Measurements from ENCODE around the gene CNTFR.
"Not testable (repeated sequence)": the region's sequence is repeated elsewhere in the genome, so short reads cannot be mapped to it uniquely, and the experiment has no call there.

Gene CNTFR

DNA sequence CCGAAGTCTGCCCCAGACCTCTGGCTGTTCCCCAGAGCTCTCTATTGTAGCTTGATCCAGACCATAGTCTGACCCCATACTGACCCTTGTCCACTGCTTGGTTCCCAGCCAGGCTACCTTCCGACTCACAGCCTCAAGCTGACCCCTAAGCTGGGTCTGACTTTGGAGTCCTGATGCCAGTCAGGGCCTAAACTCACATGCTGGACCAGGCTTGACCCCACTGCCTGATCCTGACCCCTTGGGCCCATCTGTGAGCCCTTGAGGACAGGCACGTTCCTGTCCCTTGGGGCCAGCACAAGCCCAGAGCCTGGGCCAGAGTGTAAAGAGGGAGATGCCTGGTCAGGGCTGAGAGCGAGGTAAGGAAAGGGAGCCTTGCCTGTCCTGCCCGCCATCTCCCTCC, 34.0 kb downstream of the CNTFR start:
- in situ Hi-C loops (cut with MboI; ENCODE audit: low sequenced_read_pairs), result no loop called here

DNA sequence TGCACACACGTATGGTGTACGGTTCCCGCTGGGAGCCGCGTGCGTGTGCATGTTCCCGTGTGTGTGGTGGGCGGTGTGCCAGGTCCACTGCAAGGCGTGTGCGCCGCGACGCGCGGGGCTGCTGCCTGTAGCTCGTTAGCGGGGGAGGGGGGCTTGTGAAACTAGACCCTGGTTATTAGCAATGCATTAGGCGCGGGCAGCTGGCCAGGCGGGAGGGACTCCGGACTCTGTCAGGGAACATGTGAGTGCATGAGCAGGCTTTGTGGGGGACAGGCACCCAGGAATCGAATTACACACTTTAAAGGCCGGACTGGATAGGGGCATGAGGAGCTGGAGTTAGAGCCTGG, 34.5 kb downstream of the CNTFR start:
- in situ Hi-C loops (cut with MboI; ENCODE audit: low sequenced_read_pairs), result no loop called here

DNA sequence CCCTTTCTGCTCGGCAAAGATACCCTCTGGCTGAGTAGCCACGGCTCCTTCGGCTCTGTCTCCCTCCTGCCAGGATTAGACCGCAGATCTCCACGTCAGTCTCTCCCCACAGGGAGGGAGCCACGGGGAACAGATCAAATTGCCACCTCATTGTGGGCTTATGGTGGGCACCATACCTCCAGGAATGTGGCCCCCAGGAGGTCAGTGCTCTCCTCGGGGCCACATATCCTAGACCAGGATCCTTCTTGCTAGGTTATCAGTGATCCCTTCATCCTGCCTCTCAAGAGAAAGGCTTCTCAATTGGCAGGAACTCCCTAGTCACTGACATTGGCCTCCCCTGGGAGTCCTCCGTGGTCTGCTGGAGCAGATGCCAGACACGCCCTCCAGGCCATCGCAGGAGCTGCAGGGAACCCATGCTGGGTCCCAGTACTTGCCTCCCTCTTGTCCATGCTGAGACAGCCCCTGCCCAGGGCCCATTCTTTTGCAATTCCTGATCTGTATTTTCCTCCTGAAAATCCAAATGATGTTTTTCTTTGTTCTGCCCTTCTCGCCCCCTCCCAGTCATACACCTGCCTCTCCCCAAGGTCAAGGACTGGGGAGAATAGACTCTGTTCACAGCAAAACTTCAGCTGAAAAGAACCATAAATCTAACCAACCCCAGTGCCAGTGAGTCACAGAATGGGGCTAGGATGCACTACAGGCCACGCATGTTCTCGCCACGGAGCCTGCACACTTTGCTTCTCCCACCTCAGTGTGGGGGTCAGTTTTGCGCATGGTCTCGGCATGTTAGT, 35.1 kb downstream of the CNTFR start:
- in situ Hi-C loops (cut with MboI; ENCODE audit: low sequenced_read_pairs), result no loop called here

DNA sequence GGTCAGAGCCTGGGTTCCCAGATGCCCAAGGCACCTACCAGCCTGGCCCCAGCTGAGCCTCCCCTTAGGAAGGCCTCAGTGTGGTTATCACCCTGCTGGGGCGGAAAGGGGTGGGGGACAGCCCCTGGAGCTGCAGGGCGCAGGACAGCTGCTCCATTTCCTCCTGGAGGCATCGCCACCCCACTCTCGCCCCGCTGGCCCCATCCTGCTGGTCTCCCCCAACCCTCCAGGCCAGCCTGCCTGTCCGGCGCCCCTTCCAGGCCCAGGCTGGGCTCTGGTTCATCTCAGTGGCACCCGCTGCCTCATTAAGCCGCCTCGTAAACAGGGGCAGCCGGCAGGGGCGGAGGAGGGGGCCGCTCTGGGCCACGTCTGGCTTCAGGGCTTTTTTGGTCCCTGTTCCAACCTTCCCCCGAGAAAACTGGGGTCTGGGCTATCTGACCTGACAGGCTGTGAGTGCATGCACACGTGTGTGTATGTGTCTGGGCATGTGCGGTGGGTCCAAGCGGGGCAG, 36.0 kb downstream of the CNTFR start:
- in situ Hi-C loops (cut with MboI; ENCODE audit: low sequenced_read_pairs), result no loop called here

DNA sequence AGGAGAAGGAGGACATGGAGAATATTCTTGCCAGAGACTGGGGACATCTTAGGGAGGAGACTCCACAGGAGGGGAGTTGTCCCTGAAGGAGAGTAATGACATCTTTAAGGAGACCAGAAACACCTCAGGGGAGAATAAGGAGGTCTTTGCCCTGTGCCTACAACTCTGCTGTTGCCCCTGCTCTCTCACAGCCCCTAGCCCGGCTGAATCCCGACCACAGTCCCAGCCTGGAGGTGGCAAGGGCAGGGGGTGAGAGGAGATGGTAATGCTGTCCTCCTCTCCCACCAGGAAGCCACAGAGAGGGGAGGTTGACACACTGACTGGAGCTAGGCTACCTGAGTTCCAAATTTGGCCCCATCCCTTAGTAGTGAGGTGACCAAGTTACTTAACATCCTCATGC, 36.5 kb downstream of the CNTFR start:
- in situ Hi-C loops (cut with MboI; ENCODE audit: low sequenced_read_pairs), result no loop called here

DNA sequence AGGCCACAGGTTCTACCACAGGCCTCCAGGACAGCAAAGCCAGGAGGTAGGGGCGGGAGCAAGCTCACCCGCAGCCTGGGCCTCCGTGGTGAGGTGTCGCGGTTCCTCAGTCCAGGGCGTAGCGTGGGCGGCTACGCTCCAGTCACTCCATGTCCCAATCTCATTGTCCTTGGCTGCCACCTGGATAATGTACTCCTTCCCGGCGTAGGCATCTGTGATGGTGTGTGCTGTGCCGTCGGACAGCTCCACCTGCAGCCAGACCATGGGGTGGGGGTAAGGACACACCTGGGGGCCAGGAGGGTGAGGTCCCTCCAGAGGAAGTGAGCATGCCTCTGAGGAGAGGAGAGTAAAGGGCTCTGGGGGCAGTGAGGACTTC, 36.9 kb downstream of the CNTFR start:
- in situ Hi-C loops (cut with MboI; ENCODE audit: low sequenced_read_pairs), result no loop called here

DNA sequence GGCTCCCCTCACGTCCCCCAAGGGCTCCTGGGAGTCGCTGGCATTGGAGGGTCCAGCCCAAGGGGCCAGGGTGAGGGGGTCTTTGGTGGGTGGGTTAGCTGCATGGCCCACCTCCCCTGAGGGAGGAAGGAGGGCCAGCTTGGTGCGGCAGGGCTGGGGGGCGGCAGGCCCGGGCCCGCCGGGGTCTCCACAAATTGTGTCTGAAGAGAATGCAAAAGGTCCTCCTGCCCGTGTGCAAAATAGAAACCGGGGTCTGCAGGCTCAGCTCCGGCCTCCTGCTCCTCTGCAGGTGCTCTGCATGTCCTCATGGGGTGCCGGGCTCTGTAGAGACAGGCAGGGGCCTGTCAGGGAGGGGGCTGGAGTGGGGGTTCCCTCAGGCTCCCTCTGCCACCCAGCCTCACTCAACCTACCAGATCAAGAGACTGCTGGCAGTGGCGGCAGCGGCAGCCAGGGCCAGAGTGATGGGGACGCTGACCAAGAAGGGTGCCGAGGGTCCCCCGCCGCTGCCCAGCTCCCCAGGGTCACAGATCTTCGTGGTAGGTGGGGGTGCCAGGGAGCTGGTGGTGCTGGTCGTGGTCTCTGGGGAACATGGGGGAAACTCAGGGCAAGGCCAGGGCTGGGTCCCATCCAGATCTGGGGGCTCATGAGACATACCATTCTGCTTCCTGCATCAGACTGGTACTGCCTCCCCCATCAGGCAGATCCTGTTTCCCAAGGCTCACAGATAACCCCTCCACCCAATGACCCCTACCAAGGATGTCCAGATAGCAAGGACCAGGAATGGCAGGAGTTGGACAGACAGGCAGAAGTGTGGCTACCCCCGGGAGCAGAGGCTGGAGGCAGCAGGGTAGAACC, 37.5 kb downstream of the CNTFR start:
- in situ Hi-C loops (cut with MboI; ENCODE audit: low sequenced_read_pairs), result no loop called here

DNA sequence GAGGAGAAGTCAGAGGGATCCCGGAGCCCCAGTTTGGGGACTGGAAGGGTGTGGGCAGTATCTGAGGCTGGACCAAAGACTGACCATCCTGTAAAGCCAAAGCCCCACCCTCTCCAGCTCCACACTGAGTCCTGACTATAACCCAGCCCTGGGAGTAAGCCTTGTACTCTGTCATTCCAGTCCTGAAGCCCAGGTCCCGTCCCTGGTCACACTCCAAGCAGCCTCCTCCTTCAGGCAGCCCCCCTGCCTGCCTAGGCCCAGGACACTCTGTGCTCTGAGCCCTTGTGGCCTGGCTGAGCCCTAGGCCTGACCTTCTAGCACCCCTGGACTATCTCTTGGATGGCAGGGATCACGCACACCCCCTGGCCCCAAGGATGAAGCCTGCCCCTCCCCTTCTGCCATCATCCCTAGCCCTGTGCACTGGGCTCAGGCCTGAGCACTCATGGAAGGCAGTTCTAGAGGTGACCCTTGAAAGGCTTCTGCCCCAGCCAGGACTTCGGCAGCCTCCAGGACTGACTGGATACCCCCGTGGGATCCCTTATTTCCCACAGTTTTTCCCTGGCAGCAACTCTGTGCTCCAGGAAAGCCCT, 38.7 kb downstream of the CNTFR start:
- in situ Hi-C loops (cut with MboI; ENCODE audit: low sequenced_read_pairs), result no loop called here

DNA sequence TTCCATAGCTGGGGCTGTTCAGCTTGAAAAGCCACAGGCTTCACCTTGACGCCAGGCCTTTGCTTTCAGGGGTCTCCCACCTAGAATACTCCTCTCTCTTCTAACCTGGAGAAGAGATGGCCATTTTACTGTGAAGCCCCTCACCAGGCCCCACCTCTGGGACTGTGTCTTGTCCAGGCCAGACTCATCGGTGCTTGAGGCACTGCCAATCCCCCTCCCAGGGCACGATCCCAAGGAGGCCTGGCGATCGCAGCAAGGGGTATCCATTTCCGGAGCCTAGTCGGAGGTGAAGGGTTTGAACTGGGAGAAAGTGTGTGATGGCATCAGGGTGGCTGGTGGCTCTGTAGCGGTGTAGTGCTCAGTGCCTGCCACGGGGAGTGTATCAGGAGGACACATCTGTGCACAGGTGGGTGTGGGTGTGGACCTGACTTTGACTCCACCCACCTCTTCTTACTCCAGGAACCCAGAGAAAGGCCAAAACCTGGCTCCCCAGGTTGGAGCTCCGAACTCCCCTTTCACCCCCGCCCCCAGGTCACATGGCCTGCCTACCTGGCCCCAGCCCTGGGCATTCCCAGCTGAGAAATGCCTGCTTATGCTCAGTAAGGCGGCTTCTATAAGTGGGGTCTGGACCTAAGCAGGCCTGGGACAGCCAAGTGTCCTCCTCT, 39.4 kb downstream of the CNTFR start:
- in situ Hi-C loops (cut with MboI; ENCODE audit: low sequenced_read_pairs), result no loop called here

DNA sequence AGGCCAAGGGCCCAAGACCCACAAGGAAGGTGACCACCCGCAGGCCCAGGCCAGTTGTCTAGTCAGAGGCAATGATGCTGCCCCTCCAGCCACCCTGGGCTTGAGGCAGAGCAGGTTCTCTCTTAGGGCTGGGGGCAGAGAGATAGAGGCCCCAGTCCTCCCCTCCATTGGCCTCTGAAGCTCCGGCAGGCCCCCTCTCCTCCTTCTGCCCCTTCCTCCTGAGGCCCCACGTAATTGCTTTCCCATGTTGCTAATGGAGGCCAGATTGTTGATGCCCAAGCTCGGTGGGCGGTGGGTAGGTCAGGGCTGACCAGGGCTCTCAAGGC, 40.2 kb downstream of the CNTFR start:
- in situ Hi-C loops (cut with MboI; ENCODE audit: low sequenced_read_pairs), result no loop called here

DNA sequence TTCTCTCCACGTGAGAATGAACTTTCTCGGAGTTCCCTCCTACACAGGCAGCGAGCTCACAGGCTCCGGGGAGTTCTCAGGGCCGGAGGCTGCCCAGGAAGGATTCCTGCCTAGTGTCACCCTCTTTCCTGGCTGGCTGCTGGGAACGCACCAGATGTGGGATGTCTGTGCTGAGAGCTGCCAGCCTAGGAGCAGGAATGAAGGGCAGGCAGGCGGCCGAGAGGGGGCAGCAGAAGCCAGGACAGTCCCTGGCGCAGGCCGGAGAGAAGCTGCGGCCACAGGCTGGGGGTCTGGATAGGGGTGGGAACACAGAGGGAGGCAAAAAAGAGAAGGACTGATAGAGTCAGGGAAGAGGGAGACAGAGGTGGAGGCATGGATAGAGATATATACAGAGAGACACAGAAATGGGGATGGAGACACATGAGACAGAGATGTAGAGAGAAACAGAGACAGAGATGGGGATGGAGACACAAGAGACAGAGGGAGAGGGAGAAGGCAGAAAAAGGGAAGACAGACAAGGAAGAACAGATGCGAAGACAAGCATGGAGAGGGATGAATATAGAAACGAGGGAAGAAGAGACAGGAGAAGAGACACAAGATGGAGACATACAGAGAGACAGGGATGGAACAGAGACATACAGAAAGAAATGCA, 41.4 kb downstream of the CNTFR start:
- in situ Hi-C loops (cut with MboI; ENCODE audit: low sequenced_read_pairs), result no loop called here

DNA sequence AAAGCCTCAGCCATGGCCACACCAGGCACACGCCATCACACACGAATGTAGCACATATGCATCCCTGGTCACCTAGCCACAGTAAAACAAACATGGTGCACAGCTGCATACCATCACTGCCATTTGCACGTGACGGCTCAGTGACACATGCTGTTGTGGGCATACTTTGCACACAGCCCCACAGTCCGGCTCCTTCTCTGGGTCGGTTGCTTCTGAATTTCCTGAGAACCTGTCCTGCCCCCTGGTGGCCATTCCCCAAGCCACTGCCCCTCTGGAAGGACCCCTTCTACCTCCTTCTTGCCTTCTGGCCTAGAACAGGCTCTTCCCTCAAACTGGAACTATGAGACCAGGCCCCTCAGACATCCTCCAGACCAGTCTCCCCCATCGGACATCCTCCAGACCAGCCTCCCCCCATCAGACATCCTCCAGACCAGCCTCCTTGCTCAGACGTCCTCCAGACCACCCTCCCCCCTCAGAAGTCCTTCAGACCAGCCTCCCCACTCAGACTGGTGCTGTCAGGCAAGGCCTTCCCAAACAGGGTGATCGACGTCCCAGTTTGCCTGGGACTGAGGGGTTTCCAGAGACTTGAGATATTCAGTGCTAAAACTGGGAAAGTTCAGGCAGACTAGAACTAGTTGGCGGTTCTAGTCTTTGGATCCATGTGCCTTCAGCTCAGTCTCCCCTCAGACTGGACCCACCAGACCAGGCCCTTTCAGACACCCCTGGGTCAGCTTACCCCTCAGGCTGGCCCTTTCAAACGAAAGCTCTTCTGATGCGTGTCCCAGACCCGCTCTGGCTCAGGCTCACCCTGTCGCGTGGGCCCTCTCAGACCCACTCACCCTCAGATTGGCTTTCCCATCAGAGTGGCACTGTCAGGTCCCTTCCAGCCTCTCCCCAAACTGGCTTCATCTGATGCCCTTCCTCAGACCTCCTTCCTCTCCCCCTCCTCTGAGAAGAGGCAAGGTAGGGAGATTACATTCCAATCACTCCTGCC, 42.4 kb downstream of the CNTFR start:
- in situ Hi-C loops (cut with MboI; ENCODE audit: low sequenced_read_pairs), result no loop called here

DNA sequence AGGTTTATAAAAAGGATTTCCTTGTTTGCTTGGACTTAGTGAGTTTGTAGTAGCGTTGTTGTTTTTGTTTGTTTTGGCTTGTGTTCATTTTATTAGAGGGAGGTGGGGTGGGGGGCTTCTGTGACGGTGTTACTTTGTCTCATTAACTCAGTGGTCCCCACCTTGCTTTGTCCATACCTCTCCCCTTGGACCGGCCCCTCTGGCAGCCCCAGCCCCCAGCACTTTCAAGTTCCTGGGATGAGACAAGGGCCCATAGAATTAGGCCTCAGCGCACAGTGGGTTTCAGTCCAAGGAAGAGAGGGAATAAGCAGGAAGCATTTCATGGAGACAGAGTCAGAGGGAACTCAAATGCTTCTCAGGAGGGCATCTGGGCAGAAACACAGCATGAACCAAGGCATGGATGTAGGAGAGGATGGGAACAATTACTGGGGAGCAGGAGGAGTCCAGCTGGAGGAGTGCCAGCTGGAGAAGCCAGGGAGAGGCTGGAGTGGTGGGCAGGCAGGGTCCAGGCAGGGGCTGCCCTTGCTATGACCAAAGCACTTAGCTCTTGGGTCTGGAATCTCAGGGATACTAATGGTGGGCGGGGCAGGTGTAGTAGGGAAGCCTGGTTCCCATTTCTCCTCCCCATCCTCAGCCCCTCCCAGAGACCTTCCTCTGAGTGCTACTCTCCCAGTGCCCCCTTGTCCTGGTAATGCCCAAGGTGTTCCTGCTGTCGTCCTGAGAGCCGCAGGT, 43.3 kb downstream of the CNTFR start:
- in situ Hi-C loops (cut with MboI; ENCODE audit: low sequenced_read_pairs), result no loop called here

DNA sequence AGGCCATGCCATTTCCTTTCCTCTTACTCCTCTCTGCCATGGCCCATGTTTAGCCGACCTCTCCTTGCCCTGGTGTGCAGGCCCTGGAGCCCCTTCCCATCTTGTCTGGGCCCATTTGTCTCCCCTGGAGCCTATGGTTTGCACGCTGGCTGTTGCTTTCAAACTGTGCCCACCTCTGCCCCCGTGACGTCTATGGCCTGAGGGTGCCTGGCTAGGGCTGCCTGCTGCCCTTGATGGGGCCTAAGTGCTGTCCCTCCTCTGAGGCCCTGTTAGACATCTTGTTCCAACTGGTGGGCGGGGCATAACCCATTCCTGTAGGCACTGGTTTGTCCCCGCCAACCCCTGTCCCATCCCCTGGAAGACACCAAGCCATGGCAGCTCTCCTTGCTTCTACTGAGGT, 44.0 kb downstream of the CNTFR start:
- in situ Hi-C loops (cut with MboI; ENCODE audit: low sequenced_read_pairs), result no loop called here

DNA sequence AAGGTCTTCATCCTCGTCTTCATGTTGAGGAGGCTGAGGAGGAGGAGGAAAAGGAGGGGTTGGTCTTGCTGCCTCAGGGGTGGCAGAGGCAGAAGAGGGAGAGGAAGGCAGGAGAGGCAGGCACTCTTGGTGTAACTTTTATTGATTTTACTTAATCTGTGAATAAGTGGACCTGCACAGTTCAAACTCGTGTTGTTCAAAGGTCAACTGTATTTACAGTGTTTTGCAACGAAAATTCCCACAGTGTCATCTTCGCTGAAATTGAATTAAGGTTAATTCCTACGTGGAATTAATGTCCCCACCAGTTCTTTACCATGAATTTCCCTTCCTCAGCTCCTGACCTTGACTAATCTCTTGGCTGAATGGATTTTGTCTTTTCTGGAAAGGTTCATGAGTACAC, 45.5 kb downstream of the CNTFR start:
- in situ Hi-C loops (cut with MboI; ENCODE audit: low sequenced_read_pairs), result no loop called here

DNA sequence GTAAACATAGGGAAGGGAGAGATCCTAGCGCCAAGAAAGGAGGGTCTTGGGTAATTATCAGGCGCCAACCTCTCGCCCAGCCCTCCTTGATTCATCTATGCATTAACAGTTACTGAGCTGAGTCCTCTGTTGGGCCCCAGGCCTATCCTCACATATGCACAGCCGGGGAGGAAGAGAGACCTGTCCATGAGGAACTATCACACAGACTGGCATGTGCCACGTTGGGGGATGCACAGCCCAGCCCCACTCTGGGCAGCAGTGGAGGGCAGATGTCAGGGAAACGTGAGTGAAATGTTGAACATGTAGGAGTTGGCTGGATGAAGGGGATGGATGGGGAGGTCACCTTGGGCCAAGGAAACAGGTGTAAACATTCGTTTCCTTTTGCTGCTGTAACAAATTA, 48.0 kb downstream of the CNTFR start:
- in situ Hi-C loops (cut with MboI; ENCODE audit: low sequenced_read_pairs), result no loop called here

DNA sequence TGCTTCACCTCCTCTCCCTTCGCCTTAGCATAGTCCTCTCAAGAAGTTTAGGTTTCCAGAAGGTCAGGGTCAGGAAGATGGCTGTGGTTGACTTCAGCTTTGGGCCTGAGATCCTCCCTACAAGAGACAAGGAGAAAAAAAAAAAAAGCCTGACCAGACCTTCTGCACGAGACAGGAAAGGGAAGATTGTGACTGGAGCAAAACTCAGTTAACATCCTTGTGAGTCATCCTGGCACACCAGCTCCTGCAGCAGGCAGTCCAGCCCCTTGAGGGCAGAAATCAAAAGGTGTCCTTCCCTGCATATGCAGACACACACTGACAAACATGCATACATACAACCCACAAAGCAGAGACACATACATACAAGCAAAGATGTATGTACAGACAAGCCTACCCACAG, 48.7 kb downstream of the CNTFR start:
- in situ Hi-C loops (cut with MboI; ENCODE audit: low sequenced_read_pairs), result no loop called here

DNA sequence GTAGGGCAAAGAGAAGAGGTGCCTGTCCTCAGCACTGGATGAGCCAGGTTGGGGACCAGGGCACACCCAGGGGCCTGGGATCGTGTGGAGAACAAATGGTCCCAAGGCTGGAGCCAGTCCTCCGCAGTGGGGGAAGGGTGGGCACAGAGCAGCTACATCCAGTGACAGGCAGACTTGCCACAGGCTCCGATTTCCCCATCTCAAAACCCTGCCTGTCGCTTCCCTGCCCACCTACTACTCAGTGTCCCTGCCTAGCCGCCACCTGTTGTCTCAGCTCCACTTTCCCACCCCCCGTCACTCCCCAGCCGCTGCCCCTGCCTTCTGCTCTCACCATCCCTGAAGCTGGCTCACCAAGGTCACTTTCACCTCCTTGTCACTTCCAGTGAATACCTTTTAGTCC, 52.8 kb downstream of the CNTFR start:
- in situ Hi-C loops (cut with MboI; ENCODE audit: low sequenced_read_pairs), result no loop called here

DNA sequence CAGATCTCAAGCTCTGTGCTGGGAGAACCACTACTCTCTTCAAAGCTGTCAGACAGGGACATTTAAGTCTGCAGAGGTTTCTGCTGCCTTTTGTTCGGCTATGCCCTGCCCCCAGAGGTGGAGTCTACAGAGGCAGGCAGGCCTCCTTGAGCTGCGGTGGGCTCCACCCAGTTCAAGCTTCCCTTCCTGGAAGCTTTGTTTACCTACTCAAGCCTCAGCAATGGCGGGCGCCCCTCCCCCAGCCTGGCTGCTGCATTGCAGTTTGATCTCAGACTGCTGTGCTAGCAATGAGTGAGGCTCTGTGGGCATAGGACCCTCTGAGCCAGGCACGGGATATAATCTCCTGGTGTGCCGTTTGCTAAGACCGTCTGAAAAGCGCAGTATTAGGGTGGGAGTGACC, 57.5 kb downstream of the CNTFR start:
- in situ Hi-C loops (cut with MboI; ENCODE audit: low sequenced_read_pairs), result not testable (repeated sequence)

Data from hTERT RPE-1 (cell line).